ENCODE measurements around the gene ACTR3C. TPM values are rescaled to one million over a fixed set of nuclear protein-coding genes. Genes with fewer than 3 reads are reported as not detected.
A peak's percentile ranks its signal among the peaks of the same experiment; 100 is the strongest.

The ACTR3C gene
- total and polyA plus RNA-seq, 9 donors, result 1.6 to 11.3 (median 5.7) TPM

DNA sequence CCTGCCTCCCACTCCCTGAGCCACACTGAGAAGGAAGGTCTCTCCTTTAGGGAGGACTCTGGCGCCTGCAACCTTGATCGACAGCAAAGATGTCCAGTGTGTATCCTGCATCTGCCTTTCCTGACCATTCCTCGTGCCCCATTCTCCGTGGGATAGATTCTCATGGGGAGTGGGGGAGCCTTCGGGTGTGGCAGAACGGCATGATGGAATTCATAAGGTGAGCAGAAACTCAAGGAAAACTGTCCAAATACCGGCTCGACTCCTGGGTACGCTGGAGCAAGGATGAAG lies 18.7 kb upstream of the ACTR3C start:
- Histone ChIP-seq H3K27ac (peak overlapping the region in 1 of 2 donors; percentile 80), H3K36me3 (no peaks in the 10 kb centered on the region), H3K4me3 (peak overlapping the region; percentile 84), H3K9me3 (no peaks in the 10 kb centered on the region), H3K27me3 (no peaks in the 10 kb centered on the region), H3K4me1 (ENCODE audit: insufficient read depth) (peaks cover 13% of the 10 kb centered on the region)
- WGBS, 3 donors, result 62 to 68% (median 63%) methylated on average over 9 of the region's 9 CpGs
- TF ChIP-seq POLR2A (IDR thresholded peaks at IDR 0.05) (no peak), CTCF (IDR thresholded peaks at IDR 0.05) (no peak), EP300 (IDR thresholded peaks at IDR 0.05) (no peak)
- DNase-seq, result no peak
- intact Hi-C loops (cut with DNase I), result loop anchor here in 1 of 4 donors (5.0 kb wide), 1 partner anchor 40 kb away; no protein-coding TSS in a partner anchor

DNA sequence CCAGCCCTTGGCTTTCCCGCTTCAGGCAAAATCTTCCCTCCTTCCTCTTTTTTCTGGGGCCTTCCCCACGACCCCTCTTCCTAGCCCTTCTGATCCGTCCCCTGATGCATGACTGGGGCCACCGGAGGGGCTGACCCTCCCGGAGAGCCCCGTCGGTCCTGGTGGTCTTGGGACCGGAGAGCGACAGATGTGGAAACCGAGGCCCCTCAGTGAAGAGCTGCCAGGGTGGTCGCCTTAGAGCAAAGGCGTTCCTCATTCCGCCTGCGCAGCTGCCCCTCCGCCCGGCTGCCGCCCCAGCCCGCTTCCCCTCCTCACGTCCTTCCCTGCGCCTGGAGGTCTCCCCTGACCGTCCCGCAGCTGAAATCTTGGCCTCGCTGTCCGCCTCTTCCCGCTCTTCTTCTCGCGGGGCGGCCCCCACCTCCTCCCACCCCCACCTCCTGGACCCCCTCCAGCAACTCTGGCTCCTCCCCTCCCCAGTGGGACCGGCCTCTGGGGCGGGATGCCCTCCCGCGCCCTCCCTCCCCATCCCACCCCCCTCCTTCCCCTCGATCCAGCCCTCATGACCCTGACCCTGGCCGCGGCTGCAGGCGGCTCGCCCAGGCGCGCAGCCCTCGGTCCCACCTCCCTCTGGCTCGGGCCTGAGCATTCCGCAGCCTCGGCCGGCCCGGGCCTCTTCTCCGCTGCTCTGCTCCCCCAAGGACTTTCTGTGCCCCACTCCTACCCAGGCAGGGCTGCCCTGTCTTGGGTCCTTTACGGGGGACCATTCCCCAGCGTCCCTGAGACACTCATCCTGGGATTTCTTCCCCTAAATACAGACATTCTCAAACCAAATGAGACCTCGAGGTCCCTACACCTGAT lies 18.1 kb upstream of the ACTR3C start, which contains the start of gene RARRES2:
TSS of gene RARRES2 (minus strand) at position 367 of the 858 bp plus-strand sequence. CDS start 1,020 bp downstream, outside the sequence.
- Histone ChIP-seq H3K9me3 (no peaks in the 10 kb centered on the region), H3K4me1 (ENCODE audit: insufficient read depth) (peaks cover 17% of the 10 kb centered on the region), H3K27me3 (no peaks in the 10 kb centered on the region), H3K27ac (peak within 1 kb of the TSS; percentile 95), H3K4me3 (peak within 1 kb of the TSS; percentile 84), H3K36me3 (no peaks in the 10 kb centered on the region)
- 0 to 1% (median 1%) methylated on average over 49 of the region's 49 CpGs for WGBS, 3 donors
- TF ChIP-seq EP300 (IDR thresholded peaks at IDR 0.05) (no peak), POLR2A (IDR thresholded peaks at IDR 0.05) (peak; percentile 58)
- intact Hi-C loops (cut with DNase I), result loop anchor here in 1 of 4 donors (5.0 kb wide), 1 partner anchor 41 kb away; no protein-coding TSS in a partner anchor
- peak; percentile 90 to 95 (median 92) for DNase-seq

- Histone ChIP-seq H3K4me1 (ENCODE audit: insufficient read depth) (peaks cover 19% of the 10 kb centered on the region), H3K27me3 (no peaks in the 10 kb centered on the region), H3K36me3 (no peaks in the 10 kb centered on the region), H3K27ac (peak overlapping the region; percentile 95), H3K4me3 (peak overlapping the region; percentile 84), H3K9me3 (no peaks in the 10 kb centered on the region)
- peak in 4 of 5 donors; percentile 35 to 68 (median 66) for DNase-seq
- TF ChIP-seq POLR2A (IDR thresholded peaks at IDR 0.05) (no peak), EP300 (IDR thresholded peaks at IDR 0.05) (no peak), CTCF (IDR thresholded peaks at IDR 0.05) (no peak)
- intact Hi-C loops (cut with DNase I), result loop anchor here in 1 of 4 donors (5.0 kb wide), 1 partner anchor 41 kb away; no protein-coding TSS in a partner anchor
- 0 to 2% (median 1%) methylated on average over 29 of the region's 29 CpGs for WGBS, 3 donors
Observed at GRCh38 chr7:150340875-150341262, 17.5 kb upstream of the ACTR3C start.

DNA sequence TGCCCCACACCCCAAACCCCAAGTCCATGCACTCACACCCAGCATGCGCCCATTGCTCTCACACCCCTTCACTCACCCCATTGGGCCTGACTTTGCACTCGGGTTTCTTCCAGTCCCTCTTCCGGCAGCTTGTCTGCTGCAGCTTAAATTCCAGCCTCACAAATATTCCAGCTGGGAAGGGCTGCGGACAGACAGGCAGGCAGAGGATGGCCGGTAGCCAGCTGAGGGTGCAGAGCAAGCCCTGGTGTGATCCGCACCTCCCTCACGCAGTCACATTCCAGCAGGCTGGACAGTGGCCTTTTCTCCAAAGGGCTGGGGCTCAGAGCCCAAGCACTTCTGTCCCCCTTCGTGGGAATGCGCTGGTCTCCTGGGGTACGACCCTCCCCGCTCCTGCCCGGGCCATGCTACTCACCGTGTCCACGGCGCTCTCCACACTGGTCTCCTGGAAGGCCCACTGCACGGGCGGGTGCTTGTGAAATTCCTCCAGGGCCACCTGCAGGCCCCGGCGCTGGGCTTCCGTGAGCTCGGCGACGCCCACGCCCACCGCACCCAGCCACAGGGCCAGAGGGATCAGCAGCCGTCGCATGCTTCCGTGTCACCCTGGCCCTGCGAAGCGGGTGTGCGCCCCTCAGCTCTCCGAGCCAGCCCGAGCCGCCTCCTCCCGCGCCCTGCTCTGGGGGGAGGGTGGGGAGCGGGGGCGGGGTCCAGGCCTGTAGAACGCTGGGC lies 16.8 kb upstream of the ACTR3C start:
- intact Hi-C loops (cut with DNase I), result loop anchor here in 1 of 4 donors (5.0 kb wide), 1 partner anchor 42 kb away; no protein-coding TSS in a partner anchor
- DNase-seq, result peak; percentile 56 to 75 (median 67)
- Histone ChIP-seq H3K36me3 (no peaks in the 10 kb centered on the region), H3K9me3 (no peaks in the 10 kb centered on the region), H3K4me1 (ENCODE audit: insufficient read depth) (peaks cover 24% of the 10 kb centered on the region), H3K27me3 (no peaks in the 10 kb centered on the region), H3K27ac (peak overlapping the region; percentile 95), H3K4me3 (peak overlapping the region; percentile 84)
- TF ChIP-seq CTCF (IDR thresholded peaks at IDR 0.05) (no peak), POLR2A (IDR thresholded peaks at IDR 0.05) (no peak), EP300 (IDR thresholded peaks at IDR 0.05) (no peak)
- 3 to 24% (median 4%) methylated on average over 27 to 39 of the region's 39 CpGs for WGBS, 3 donors
